GM12878 (cell line): ENCODE data around the gene GATA2. TPM values are rescaled to one million over a fixed set of nuclear protein-coding genes. Genes with fewer than 3 reads are reported as not detected.

Experiments
- ATAC-seq: fragments of 200-7000 bp; cut with Tn5 transposase; 3 replicates; pipeline ENCODE4 v1.9.1; 2020; ENCODE audit warnings: mild to moderate bottlenecking, moderate library complexity
- BruUV-seq: library from RNA; stranded (reverse); fragments of 400-500 nt; replicated peaks from 2 replicates; lab custom pipeline; 2021; lab: Mats Ljungman, UMichigan
- CTCF ChIA-PET: fragments of 300-600 bp; sonication (Branson Sonifier 250); formaldehyde crosslinking; extraction: SDS; loops from one replicate; lab custom pipeline; 2021; ENCODE audit warnings: inconsistent platforms; lab: Yijun Ruan, JAX
- POLR2A ChIA-PET: fragments of 350-600 bp; formaldehyde crosslinking; extraction: SDS; loops from one replicate; lab custom pipeline; 2021; ENCODE audit warnings: inconsistent platforms; lab: Charles Lee
- RAD21 ChIA-PET: fragments of 300-600 bp; sonication (Branson Sonifier 250); formaldehyde crosslinking; loops from one replicate; lab custom pipeline; 2023; ENCODE audit warnings: antibody characterized with exemption; ENCODE audit not compliant: unreplicated experiment; lab: Charles Lee
- SMC1A ChIA-PET: fragments of 300-600 bp; sonication (Branson Sonifier 250); formaldehyde crosslinking; loops from one replicate; lab custom pipeline; 2023; ENCODE audit not compliant: unreplicated experiment, uncharacterized antibody; lab: Charles Lee
- DNase-seq: peaks from one replicate; pipeline ENCODE4 v3.0.0-alpha.2; 2011; ENCODE audit warnings: low read depth, low spot score
- FAIRE-seq: peaks from 3 replicates; lab custom pipeline; 2011; peaks lifted over from hg19 to GRCh38; lab: Jason Lieb, UNC
- H2AFZ ChIP-seq: 2 replicates; pipeline ENCODE4 v1.6.0; 2011; ENCODE audit warnings: low read depth, low read length, control low read depth; ENCODE audit not compliant: control insufficient read depth
- H3K27ac ChIP-seq: 2 replicates; pipeline ENCODE4 v1.5.1; 2011; ENCODE audit warnings: control low read depth; ENCODE audit not compliant: control insufficient read depth, insufficient read depth
- H3K27me3 ChIP-seq, 2 experiments: replicated peaks in 1 of 2; 2 replicates each; pipeline versions ENCODE4 v1.6.0 to v1.6.1; 2011; ENCODE audit warnings: low read length in 1 of 2; ENCODE audit not compliant: control insufficient read depth in 2 of 2, insufficient read depth in 2 of 2
- H3K36me3 ChIP-seq, 2 experiments: 2 replicates each; pipeline ENCODE4 v1.5.1; 2011; ENCODE audit warnings: low read length in 1 of 2; ENCODE audit not compliant: control insufficient read depth in 2 of 2, insufficient read depth in 2 of 2
- H3K4me1 ChIP-seq: 2 replicates; pipeline ENCODE4 v1.6.1; 2011; ENCODE audit warnings: mild to moderate bottlenecking, low read length, moderate library complexity, mixed read lengths; ENCODE audit not compliant: control insufficient read depth, insufficient read depth
- H3K4me2 ChIP-seq: 2 replicates; pipeline ENCODE4 v1.6.0; 2011; ENCODE audit warnings: control low read depth; ENCODE audit not compliant: control insufficient read depth, insufficient read depth
- H3K4me3 ChIP-seq: fragments of 200-600 bp; sonication (generic); 2 replicates; pipeline ENCODE4 v1.5.1; 2016
- H3K79me2 ChIP-seq: 2 replicates; pipeline ENCODE4 v1.6.0; 2011; ENCODE audit warnings: low read length; ENCODE audit not compliant: control insufficient read depth, insufficient read depth
- H3K9ac ChIP-seq: 2 replicates; pipeline ENCODE4 v1.8.0; 2011; ENCODE audit warnings: low read length, control low read depth, mixed read lengths; ENCODE audit not compliant: control insufficient read depth, insufficient read depth
- H3K9me3 ChIP-seq: replicated peaks from 3 replicates; pipeline ENCODE4 v1.5.1; 2011; ENCODE audit warnings: mild to moderate bottlenecking, low read length; ENCODE audit not compliant: control insufficient read depth, insufficient read depth
- H4K20me1 ChIP-seq: 2 replicates; pipeline ENCODE4 v1.6.0; 2011; ENCODE audit not compliant: control insufficient read depth, insufficient read depth
- ATF7 ChIP-seq: fragments of 450-650 bp; IDR thresholded peaks from 2 replicates; pipeline ENCODE4 v1.6.1; 2016; ENCODE audit warnings: low read depth, mild to moderate bottlenecking
- CHD1 ChIP-seq: IDR thresholded peaks from 2 replicates; pipeline ENCODE4 v1.6.1; 2012; ENCODE audit warnings: low read depth, low read length, improper control_type of control experiment
- E2F4 ChIP-seq: IDR thresholded peaks from 2 replicates; pipeline ENCODE4 v1.6.1; 2012; ENCODE audit warnings: low read depth, low read length, improper control_type of control experiment
- NFYA ChIP-seq: IDR thresholded peaks from 2 replicates; pipeline ENCODE4 v1.6.1; 2011; ENCODE audit warnings: low read depth, mild to moderate bottlenecking, low read length, improper control_type of control experiment, borderline replicate concordance
- POU2F2 ChIP-seq: IDR thresholded peaks from 3 replicates; pipeline ENCODE4 v1.6.1; 2011; ENCODE audit warnings: low read depth, mild to moderate bottlenecking, low read length, borderline replicate concordance
- PRDM15 ChIP-seq: fragments of 450-650 bp; formaldehyde crosslinking; IDR thresholded peaks from 2 replicates; pipeline ENCODE4 v1.4.0; 2020; ENCODE audit warnings: mild to moderate bottlenecking, moderate library complexity
- SRF ChIP-seq, 2 experiments: IDR thresholded peaks; 2 replicates each; pipeline ENCODE4 v1.6.1; 2011; ENCODE audit warnings: low read depth in 2 of 2, low read length in 2 of 2, mild to moderate bottlenecking in 1 of 2, moderate library complexity in 1 of 2
- ZNF687 ChIP-seq: fragments of 450-650 bp; IDR thresholded peaks from 2 replicates; pipeline ENCODE4 v1.6.1; 2017; ENCODE audit warnings: mild to moderate bottlenecking, moderate library complexity
- WGBS: methylation state at CpG from one replicate; pipeline ENCODE4 v1.1.6; 2016; ENCODE audit warnings: low lambda C conversion rate; ENCODE audit not compliant: insufficient replicate concordance, insufficient coverage; ENCODE audit errors: missing lambda C conversion rate; 5-methylcytosine and 5-hydroxymethylcytosine counted together
- in situ Hi-C: fragments of 300-500 bp; cut with MboI; formaldehyde crosslinking; loops from 9 replicates; pipeline ENCODE4 v1.14.3; 2018; ENCODE audit warnings: mixed read lengths
- intact Hi-C: fragments of 100-400 bp; cut with micrococcal nuclease; formaldehyde crosslinking; loops from one replicate; pipeline ENCODE4 v1.14.2; 2022; ENCODE audit not compliant: unreplicated experiment
- polyA plus RNA-seq, 11 experiments: library from polyadenylated mRNA; depleted of rRNA in 4 of 11; unstranded in 6 of 11; stranded (reverse) in 5 of 11; fragments of >200 nt; fragmentation: Nextera tagmentation in 4 of 11; fragmentation: Illumina TruSeq in 1 of 11; extraction: Ambion mirVana in 4 of 11; extraction: Trizol in 1 of 11; gene quantifications; 1 replicate in 1 of 11; 2 replicates in 10 of 11; pipeline versions ENCODE4 v1.2.1 to v1.2.3, GENCODE V29; 2011 to 2016; ENCODE audit warnings: inconsistent platforms in 2 of 11, missing spikeins in 2 of 11, low read depth in 1 of 11
- total RNA-seq, 4 experiments: library from RNA; depleted of rRNA in 3 of 4; stranded (reverse); fragments of >200 nt in 3 of 4; fragmentation: Illumina TruSeq in 1 of 4; extraction: Trizol in 1 of 4; gene quantifications; 2 replicates each; pipeline versions ENCODE4 v1.2.1 to v1.2.3, GENCODE V29; 2013 to 2021

The GATA2 gene
- total and polyA plus RNA-seq, 10 of the 15 experiments (the other 5 are each of a cell fraction or from before 2014, with no cell fraction given): 0.56 TPM; not detected in 9

GRCh38 chr3:128496019-128496601, 3.1 kb upstream of the GATA2 start:
- Histone ChIP-seq H3K79me2 (no peaks in the 10 kb centered on the region), H3K27me3 (peaks cover 12 to 17% of the 10 kb centered on the region in 2 experiments), H3K4me3 (no peak overlapping the region), H3K9me3 (no peaks in the 10 kb centered on the region), H3K36me3 (no peaks in the 10 kb centered on the region), H3K27ac (no peak overlapping the region), H4K20me1 (no peaks in the 10 kb centered on the region; the same call in 1 of the 2 replicates), H3K4me1 (no peaks in the 10 kb centered on the region), H3K9ac (no peak overlapping the region), H3K4me2 (no peak overlapping the region), H2AFZ (no peak overlapping the region)
- ATAC-seq: no peak
- ChIA-PET RAD21 (no interaction called here), CTCF (interaction anchor here (0.7 to 2.1 kb wide), 2 partner anchors 10 to 88 kb away, joined by 3 to 7 read pairs; no protein-coding TSS in a partner anchor), POLR2A (no interaction called here), SMC1A (interaction anchor here (1.1 kb wide), 1 partner anchor 10 kb away, joined by 3 read pairs; no protein-coding TSS in a partner anchor)
- BruUV-seq: no TSS peak
- WGBS: 80% methylated on average over 25 of the region's 32 CpGs
- in situ Hi-C loops: loop anchor here (10.0 kb wide), 1 partner anchor 401 kb away; no protein-coding TSS in a partner anchor
- no peak for DNase-seq
- no peak for TF ChIP-seq POU2F2
- TF ChIP-seq SRF (IDR thresholded peaks at IDR 0.05; ENCODE audit: low read depth in 2 of 2, low read length in 2 of 2): no peak
- no peak for TF ChIP-seq PRDM15 (CRISPR knock-in tag)
- TF ChIP-seq CHD1: no peak
- no peak for TF ChIP-seq ATF7
- TF ChIP-seq E2F4: no peak
- no peak for TF ChIP-seq NFYA
- TF ChIP-seq ZNF687: no peak
- FAIRE-seq: no peak
- intact Hi-C loops: loop anchor here (5.0 to 10.0 kb wide), 2 partner anchors 271 to 399 kb away; no protein-coding TSS in a partner anchor
